Measurements from ENCODE around the gene CLVS2. TPM values are rescaled to one million over a fixed set of nuclear protein-coding genes. Genes with fewer than 3 reads are reported as not detected.

CLVS2 gene
- total and polyA plus RNA-seq, 4 donors, result 0.20 TPM; not detected in 3

- Histone ChIP-seq H3K27ac (ENCODE audit: low read depth in 1 of 2, low read length in 1 of 2) (no peak overlapping the region), H3K9ac (ENCODE audit: insufficient read depth in 1 of 2, low read length in 2 of 2) (no peak overlapping the region), H3K27me3 (ENCODE audit: control insufficient read depth in 3 of 3, insufficient read depth in 3 of 3, low read length in 2 of 3) (no peaks in the 10 kb centered on the region), H3K9me3 (ENCODE audit: control insufficient read depth in 4 of 4, insufficient read depth in 3 of 4, low read length in 3 of 4) (peaks cover 0 to 6% (median 4%) of the 10 kb centered on the region in 4 donors), H3K4me3 (no peak overlapping the region), H3K36me3 (ENCODE audit: control insufficient read depth in 4 of 4, insufficient read depth in 4 of 4, low read length in 4 of 4) (no peaks in the 10 kb centered on the region), H3K4me1 (ENCODE audit: control insufficient read depth in 5 of 5, insufficient read depth in 5 of 5, low read length in 5 of 5) (no peaks in the 10 kb centered on the region)
- TF ChIP-seq, protein P1, sequence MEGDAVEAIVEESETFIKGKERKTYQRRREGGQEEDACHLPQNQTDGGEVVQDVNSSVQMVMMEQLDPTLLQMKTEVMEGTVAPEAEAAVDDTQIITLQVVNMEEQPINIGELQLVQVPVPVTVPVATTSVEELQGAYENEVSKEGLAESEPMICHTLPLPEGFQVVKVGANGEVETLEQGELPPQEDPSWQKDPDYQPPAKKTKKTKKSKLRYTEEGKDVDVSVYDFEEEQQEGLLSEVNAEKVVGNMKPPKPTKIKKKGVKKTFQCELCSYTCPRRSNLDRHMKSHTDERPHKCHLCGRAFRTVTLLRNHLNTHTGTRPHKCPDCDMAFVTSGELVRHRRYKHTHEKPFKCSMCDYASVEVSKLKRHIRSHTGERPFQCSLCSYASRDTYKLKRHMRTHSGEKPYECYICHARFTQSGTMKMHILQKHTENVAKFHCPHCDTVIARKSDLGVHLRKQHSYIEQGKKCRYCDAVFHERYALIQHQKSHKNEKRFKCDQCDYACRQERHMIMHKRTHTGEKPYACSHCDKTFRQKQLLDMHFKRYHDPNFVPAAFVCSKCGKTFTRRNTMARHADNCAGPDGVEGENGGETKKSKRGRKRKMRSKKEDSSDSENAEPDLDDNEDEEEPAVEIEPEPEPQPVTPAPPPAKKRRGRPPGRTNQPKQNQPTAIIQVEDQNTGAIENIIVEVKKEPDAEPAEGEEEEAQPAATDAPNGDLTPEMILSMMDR (IDR thresholded peaks at IDR 0.05; ENCODE audit: control extremely low read depth, extremely low read depth), result no peak
- no peak for ATAC-seq (ENCODE audit: insufficient read depth, low FRiP score)
- 92 to 94% methylated on average over 2 of the region's 2 CpGs for WGBS, 2 donors
- no peak for DNase-seq
Observed at GRCh38 chr6:122956376-122956775, 39.7 kb upstream of the CLVS2 start.

GRCh38 chr6:122962000-122962624 is 33.9 kb upstream of the CLVS2 start:
- peaks cover 0 to 10% (median 0%) of the 10 kb centered on the region in 4 donors for H3K9me3 ChIP-seq (ENCODE audit: control insufficient read depth in 4 of 4, insufficient read depth in 3 of 4, low read length in 3 of 4)
- no peaks in the 10 kb centered on the region for H3K27me3 ChIP-seq (ENCODE audit: control insufficient read depth in 3 of 3, insufficient read depth in 3 of 3, low read length in 2 of 3)
- TF ChIP-seq, protein P1 (IDR thresholded peaks at IDR 0.05; ENCODE audit: control extremely low read depth, extremely low read depth), result no peak
- H3K4me3 ChIP-seq, result no peak overlapping the region
- H3K9ac ChIP-seq (ENCODE audit: insufficient read depth in 1 of 2, low read length in 2 of 2), result no peak overlapping the region
- H3K4me1 ChIP-seq (ENCODE audit: control insufficient read depth in 5 of 5, insufficient read depth in 5 of 5, low read length in 5 of 5), result no peaks in the 10 kb centered on the region
- no peak overlapping the region for H3K27ac ChIP-seq (ENCODE audit: low read depth in 1 of 2, low read length in 1 of 2)
- no peaks in the 10 kb centered on the region for H3K36me3 ChIP-seq (ENCODE audit: control insufficient read depth in 4 of 4, insufficient read depth in 4 of 4, low read length in 4 of 4)
- no peak for ATAC-seq (ENCODE audit: insufficient read depth, low FRiP score)
- no peak for DNase-seq

- no peaks in the 10 kb centered on the region for H3K27me3 ChIP-seq (ENCODE audit: control insufficient read depth in 3 of 3, insufficient read depth in 3 of 3, low read length in 2 of 3)
Observed at GRCh38 chr6:122969999-122970533, 26.0 kb upstream of the CLVS2 start.

More at GRCh38 chr6:122969999-122970533, 26.0 kb upstream of the CLVS2 start:
- no peaks in the 10 kb centered on the region for H3K9me3 ChIP-seq (ENCODE audit: control insufficient read depth in 4 of 4, insufficient read depth in 3 of 4, low read length in 3 of 4)
- TF ChIP-seq, protein P1 (IDR thresholded peaks at IDR 0.05; ENCODE audit: control extremely low read depth, extremely low read depth), result no peak
- H3K4me3 ChIP-seq, result no peak overlapping the region
- 73 to 80% methylated on average over 1 of the region's 1 CpG for WGBS, 2 donors
- no peaks in the 10 kb centered on the region for H3K36me3 ChIP-seq (ENCODE audit: control insufficient read depth in 4 of 4, insufficient read depth in 4 of 4, low read length in 4 of 4)
- H3K4me1 ChIP-seq (ENCODE audit: control insufficient read depth in 5 of 5, insufficient read depth in 5 of 5, low read length in 5 of 5), result no peaks in the 10 kb centered on the region
- no peak for DNase-seq
- no peak overlapping the region for H3K9ac ChIP-seq (ENCODE audit: insufficient read depth in 1 of 2, low read length in 2 of 2)
- H3K27ac ChIP-seq (ENCODE audit: low read depth in 1 of 2, low read length in 1 of 2), result no peak overlapping the region
- no peak for ATAC-seq (ENCODE audit: insufficient read depth, low FRiP score)

All from lung (tissue), 12 donors.